Activated naive CD8-positive, alpha-beta T cell treated with anti-CD3 and anti-CD28 coated beads, Interleukin-2, amount 50 U/mL, for 16 hours (primary cell): ENCODE results near the gene VAV2.
A peak's percentile ranks its signal among the peaks of the same experiment; 100 is the strongest.

Experiments used
- DNase-seq: peaks from one replicate; pipeline ENCODE4 v3.0.0-alpha.2; 2020; ENCODE audit warnings: low read depth, low spot score

Gene VAV2

DNA sequence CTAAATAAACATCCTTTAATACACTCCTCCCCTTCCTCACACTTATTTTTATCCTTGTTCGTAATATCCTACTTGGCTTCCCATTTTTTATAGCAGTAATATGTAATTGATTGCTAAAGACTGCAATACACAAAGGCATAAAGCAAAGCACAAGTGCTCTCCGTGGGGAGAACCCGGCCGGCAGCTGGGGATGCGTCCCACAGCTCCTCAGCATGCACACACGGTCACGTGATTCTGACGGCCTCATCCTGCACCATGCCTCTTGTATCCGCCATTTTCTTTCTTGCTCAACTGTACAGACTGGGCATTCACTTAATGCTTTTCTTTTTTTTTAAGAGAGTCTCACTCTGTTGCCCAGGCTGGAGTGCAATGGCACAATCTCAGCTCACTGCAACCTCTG is 36.0 kb upstream of the VAV2 start:
- no peak for DNase-seq

DNA sequence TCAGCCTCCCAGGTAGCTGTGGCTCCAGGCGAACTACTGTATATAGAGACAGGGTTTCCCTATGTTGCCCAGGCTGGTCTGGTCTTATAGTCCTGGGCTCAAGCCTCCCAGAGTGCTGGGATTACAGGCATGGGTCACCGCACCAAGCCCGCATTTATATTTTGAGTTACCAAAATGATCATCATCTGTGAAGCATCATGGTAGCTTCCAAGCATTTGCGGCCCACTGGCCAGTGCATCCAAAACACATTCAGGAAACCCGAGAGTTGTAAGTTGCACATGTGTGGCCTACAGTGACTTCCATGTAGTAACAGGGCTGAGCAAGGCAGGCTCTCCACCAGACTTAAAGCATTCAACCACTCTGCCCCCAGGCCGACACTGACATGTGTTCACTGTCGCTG is 35.4 kb upstream of the VAV2 start:
- DNase-seq, result no peak

DNA sequence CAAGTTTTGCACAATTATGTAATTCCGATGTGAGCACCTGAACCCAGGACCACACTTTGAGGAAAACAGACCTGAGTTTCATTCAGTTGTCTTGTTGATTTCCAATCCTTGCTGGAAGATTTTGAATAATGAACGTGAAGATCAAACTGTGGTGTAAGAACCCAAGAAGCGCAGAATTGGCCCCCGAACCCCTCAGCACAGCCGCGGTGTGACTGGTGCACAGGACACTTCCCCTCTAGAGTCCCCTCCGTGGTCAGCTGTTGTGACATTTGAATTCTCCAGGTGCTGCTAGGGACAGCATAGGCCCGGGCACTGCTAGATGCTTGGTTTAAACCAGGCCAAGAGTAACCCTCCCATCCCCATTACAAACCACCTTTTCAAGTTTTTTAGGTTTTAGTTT is 34.9 kb upstream of the VAV2 start:
- no peak for DNase-seq

DNA sequence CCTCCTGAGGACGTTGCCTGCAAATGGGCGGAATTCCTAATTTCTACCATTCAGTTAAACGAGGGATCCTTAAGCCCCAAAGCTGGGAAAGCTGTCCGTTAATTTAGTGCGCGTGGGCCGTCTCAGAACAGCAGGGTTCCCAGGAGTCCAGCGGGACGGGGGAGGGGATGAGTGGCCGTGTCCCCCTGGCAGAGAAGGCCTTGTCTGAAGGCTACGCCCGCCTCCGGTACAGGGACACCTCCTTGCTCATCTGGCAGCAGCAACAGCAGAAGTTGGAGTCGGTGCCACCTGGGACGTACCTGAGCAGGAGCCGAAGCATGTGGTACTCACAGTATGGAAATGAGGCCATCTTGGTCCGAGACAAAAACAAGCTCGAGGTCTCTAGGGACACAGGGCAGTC is 34.5 kb upstream of the VAV2 start:
- DNase-seq, result no peak

DNA sequence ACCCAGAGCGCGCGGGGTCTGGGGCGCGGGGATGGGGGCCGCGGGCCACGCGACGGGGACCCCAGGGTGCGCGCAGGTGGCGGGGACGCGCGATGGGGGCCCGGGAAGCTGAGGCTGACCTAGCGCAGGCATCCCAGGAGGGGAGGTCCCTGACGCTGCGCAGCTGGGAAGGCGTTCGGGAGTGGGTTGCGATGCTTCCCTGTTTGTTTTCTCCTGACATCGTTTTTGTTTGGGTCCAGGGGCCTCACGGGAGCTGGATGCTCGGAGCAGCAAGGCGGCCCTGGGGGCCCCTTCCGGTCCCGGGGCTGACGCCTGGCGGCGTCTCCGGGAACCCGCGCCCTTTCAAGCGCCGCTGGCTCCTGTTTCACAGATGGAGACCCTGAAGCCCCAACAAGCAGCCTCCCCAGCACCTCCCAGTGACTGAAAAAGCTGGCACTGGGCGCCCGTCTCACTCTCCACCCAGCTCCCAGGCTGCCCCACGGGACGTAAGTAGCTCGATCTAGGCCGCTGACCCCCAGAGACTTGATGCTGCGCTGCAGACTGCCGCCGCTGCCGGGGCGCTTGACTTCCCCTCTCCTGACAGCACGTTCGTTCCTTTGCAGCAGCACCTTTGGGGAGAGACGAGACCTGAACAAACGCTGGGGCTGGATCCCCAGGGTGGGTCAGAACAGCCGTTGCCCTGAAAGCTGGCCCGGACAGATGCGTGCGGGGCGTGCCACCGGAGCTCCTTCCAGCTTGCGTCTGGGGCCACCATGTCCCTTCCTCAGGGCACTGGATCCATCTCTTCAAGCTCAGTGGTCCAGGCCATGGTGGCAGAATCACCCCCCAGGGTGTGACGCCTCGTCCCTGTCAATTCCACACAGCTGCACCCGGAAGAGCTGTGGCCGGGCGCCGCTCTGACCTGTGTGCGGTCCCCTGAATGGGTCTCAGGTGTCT is 33.8 kb upstream of the VAV2 start:
- no peak for DNase-seq

DNA sequence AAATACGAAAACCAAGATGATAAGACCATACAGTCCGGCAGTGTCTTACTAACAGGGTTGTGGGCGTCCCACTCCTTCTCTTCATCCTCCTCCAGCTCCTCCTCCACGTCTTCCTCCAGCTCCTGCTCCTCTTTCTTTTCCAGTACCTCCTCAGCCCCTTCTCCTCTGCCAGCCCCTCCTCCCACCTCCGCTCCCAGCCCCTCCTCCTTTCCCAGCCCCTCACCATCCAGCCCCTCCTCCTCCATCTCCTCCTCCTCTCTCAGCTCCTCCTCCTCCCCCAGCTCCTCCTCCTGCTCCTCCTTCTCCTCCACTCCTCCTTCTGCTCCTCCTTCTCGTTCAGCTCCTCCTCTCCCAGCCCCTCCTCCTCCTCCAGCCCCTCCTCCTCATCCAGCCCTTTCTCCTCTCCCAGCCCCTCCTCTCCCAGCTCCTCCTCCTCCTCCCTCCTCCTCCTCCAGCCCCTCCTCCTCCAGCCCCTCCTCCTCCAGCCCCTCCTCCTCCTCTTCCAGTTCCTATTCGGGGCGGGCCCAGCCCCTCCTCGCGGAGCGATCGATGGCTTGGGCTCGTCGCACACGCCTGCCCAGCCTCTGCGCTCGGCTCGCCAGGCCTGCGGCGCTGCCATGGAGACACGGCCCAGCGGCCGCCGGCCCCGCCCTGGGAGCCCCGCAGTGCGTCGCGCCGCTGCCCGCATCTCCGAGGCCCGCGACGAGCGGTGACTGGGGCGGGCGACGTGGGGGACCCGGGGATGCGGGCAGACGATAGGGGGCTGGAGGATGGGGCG is 32.9 kb upstream of the VAV2 start, which contains the start of gene BRD3OS:
TSS of gene BRD3OS (plus strand) at position 654 of the 778 bp plus-strand sequence. CDS start 1,267 bp downstream, outside the sequence.
- peak; percentile 84 for DNase-seq

DNA sequence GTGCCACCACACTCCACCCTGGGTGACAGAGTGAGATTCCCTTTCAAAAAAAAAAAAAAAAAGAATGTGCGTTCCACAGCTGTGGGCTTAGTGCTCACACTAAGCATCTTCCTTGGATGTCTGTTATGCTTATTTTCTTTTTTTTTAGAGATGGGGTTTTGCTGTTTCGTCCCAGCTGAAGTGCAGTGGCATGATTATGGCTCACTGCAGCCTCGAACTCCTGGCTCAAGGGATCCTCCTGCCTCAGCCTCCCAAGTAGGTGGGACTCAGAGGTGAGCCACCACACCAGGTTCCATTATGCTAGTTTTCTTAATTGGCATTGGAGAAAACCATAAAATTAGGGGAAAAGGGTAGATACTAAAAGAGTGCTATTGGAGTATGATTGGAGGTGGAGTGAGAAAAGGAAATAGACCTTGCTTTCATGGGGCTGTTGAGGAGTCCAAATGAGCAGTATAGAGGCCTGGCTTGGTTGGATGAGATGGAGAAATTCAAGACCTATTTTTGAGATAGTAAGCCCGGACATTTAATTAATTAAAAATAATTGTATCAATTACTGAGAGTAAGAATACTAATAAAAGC is 32.2 kb upstream of the VAV2 start:
- no peak for DNase-seq

DNA sequence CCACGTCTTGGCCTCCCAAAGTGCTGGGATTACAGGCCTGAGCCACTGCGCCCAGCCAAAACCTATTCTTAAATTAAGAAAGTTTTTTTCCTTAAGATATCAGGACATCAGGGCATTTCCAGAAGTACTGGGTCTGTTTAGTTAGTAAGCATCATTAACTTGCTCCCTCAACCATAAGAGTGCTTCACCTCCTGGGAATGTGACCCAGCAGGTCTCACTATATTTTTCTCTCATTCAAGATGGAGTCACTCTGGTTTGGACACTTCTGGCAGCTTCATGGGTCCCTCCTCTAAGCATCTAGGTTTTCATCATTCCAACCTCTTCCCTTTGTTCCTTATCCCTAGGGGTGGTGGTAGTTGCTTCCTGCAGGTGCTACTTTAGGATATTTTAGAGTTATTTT is 22.8 kb upstream of the VAV2 start:
- DNase-seq, result no peak

DNA sequence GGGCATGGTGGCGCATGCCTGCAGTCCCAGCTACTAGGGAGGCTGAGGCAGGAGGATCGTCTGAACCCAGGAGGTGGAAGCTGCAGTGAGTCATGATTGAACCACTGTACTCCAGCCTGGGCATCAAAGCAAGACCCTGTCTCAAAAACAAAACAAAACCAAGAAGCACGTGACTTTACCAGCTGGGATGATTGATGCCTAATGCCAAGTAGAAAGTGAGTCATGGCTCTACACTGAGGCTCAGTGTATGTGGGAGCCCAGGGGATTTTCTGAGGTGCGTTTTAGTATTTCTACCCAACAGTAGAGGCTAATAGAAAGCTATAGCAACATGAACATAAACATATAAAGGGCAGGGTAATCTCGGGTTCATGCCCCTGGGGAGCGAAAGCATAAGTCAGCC is 19.3 kb upstream of the VAV2 start:
- DNase-seq, result no peak

DNA sequence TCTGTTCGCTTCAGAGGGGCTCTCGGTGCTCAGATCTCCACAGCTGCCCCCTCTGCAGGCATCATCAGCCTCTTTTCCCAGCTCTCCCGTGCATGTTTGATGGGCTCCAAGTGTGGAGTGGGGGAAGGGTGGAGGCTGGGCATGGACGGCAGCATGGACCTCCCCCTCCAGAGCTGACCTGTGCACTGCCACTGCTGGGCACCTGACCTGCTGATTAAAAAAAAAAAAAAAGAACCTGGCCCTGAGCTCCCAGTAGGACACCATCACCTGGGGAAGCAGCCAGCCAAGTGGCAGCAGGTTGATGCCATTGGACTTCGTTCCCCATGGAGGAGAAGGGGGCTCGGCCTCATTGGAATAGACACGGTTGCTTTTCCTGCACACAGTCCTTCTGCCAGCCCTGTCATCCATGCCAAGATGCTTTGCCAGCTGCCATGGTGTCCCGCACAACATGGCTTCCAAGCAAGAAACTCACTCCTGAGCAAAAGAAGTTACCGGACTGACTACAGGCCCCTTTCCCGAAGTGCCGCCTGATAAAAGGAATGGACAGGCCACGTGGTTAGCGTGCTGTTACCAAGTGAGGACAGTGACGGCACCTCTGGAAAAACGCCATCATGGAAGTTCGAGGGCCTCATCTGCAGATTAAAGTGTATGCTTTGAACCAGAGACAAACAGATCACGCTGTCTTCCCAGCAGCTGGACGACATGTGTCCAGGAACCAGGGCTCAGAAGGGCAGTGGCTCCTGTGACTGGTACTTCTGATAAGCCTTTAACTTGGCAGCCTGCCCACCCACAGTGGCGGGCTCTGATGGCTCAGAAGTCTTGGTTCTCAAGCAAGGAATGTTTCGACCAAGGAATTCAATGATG is 18.4 kb upstream of the VAV2 start:
- no peak for DNase-seq

DNA sequence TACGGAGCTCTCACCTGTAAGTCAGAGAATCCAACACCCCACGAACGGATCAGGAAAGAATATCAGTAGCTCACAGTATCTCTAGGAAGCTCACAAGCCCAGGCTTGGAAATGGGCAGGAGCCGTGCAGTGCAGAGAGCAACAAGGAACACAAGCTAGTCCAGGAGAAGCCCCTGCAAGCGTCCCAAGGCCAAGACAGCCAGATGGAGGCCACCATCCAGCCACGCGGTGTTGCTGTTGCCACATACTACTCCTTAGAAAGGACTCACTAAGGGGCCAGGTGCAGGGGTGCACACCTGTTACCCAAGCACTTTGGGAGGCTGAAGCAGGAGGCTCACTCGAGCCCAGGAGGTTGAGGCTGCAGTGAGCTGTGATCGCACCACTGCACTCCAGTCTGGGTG is 15.4 kb upstream of the VAV2 start:
- no peak for DNase-seq

DNA sequence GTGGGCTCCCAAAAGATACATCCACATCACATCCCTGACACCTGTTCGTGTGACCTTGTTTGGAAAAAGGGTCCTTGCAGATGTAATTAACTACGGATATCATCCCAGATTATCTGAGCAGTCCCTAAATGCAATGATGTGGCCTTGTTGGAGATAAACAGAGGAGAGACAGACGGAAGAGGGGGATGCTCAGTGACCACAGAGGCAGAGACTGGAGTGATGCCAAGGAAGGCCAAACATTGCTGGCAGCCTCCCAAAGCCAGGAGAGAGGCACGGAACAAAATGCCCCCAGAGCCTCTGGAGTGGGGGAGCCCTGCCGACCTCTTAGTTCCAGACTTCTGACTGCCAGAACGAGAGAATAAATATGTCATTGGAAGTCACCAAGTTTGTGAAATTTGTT is 15.0 kb upstream of the VAV2 start:
- DNase-seq, result no peak

DNA sequence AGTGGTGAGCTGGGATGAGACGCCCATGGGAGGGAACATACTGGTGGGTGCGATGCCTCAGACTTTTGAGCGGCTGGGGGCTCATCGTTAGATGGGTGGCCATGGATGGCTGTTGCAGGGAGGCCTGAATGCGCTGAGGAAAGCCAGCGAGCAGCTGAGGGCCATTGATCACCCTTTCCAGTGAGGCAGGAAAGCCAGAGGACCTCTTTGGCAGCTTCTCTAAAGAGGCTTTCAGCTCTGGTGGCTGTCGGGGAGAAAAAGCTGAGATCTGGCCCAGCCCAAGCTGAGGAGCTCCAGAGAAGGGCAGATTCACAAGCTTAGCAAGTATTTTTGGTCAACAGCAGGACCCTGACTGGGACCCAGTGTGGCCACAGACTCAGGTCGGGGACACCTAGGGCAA is 13.3 kb upstream of the VAV2 start:
- DNase-seq, result no peak

DNA sequence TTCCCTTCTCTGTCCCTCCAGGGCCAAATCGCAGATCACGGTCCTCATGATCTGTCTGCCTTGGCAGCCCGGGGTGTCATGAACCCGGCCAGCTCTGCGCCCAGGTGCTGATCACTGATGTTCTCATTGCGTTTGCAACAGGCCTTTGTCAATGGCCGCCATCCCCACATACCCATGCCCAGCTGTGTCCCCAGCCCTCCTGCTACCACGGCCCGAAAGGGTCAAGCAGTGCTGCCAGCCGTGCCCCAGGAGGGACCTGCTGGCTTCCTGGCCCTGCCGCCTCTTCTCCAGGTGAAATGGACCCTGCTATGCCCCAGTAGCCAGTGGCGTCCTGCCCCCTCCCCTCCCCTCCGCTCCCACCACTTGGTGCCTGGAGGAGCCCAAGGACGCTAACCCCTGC is 12.8 kb upstream of the VAV2 start:
- no peak for DNase-seq

DNA sequence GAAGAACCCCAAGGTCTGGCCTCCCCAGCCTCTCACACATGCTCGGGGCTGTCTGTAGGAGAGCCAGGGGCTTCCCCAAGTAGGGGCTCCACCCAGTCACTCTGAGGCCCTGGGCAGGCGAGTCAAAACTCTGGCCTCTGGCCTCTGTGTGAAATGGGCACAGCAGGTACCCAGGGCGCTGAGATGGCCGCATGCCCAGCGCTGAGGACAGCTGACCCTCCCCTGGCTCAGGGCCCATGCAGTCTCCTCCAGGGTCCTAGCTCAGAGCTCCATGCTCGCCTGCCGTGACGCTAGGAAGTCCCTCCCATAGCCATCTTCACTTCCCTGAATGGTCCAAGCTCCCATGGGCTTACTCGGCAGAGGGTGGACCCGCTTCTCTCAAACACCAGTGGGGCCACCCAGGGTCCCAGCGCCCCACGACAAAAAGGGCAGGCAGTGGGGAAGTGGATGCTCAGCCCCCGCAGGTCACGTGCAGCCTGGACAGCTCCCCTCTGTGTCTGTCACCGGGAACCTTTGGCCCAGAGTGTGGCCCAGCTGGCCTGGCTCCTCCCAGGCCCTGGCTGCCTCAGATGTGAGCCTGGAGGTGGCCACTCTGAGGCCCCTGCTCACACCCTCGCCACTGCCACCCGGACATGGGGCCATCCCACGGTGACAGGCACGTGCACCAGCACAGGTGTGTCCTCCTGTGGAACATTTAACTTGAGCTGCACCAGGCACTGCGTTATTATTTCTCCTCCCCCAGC is 12.2 kb upstream of the VAV2 start:
- DNase-seq, result no peak

DNA sequence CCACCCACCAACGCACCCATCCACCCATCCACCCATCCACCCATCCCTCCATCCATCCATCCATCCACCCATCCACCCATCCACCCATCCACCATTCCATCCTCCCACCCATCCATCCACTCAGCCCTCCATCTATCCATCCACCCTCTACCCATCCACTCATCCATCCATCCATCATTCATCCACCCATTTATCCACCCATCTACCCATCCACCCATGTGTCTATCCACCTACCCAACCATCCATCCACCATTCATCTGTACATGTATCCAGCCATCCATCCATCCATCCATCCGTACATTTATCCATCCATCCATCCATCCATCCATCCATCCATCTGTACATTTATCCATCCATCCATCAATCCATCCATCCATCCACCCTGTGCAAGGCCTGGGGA is 11.1 kb upstream of the VAV2 start:
- no peak for DNase-seq

DNA sequence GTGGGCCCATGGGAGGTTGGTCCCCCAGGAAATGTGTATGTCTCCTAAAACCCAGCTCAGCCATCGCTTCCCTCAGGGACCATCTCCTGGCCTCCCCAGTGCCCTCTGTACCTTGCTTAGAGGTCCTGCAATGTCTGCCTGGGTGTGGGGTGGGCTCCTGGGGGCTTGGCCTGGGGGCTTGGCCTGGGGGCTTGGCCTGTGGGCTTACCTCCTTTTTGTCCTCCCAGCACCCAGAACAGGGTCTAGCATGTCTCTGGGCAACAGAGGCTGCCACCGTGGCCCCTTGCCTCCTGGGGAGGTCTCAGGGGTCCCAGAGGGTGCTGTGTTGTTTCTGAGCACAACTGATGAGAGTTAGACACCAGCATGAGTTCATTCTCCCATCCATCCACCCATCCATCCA is 10.7 kb upstream of the VAV2 start:
- DNase-seq, result no peak

DNA sequence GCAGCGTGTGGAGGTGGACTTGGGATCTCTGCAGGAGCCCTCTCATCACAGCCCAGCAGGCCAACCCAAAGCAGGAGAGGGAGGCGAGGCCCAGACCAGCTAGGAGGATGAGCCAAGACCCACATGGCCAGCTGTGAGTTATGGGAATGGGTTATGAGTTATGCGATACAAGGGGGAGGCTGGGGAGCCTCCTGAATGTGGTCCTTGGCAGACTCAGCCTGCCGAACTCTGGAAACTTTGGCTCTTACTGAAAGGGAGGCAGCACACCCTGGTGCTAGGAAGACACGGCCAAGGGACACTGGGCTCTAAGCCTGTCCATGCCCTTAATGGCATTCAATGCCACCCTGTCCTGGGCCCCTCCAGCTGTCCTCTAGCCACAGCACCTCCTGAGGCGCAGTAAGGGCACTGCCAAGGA is 7.7 kb upstream of the VAV2 start:
- DNase-seq, result no peak

DNA sequence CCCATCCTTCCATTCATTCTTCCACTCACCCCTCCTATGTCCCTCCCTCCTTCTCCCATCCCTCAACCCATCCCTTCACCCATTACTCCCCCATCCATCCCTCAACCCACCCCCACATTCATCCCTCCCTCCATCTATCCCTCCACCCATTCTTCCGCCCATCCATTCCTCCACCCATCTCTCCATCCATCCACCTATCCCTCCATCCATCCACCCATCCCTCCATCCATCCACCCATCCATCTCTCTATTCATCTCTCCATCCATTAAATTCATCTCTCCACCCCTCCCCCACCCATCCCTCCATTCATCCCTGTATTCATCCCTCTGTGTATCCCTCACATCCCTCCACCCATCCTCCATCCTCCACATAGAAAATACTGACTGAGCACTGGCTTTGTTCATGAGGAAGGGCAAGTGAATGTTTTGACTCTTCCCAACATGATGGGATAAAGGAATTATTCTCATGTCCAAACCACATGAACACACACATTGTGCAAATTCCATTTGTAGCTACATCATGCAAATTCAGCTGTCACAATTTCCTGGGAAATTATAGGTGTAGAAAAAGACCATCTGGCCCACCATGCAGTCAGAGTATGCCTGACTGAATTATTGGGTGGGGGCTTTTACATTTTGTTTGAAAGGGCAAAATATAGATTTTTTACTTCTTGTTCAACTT is 6.9 kb upstream of the VAV2 start:
- DNase-seq, result no peak

DNA sequence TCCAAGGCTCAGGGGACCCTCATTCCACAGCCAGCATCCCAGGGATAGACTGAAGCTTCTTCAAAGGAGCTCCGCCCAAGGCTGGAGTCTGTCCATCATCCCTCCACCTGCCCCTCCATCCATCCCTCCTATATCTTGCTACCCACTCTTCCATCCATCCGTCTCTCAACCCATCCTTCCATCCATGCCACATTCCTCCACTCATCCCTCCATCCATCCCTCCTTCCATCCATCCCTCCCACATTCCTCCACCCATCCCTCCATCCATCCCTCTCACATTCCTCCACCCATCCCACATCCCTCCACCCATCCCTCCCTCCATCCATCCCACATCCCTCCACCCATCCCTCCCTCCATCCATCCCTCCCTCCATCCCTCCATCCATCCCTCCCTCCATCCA is 5.5 kb upstream of the VAV2 start:
- DNase-seq, result no peak
